NCI-H2029 treated with DMSO at 0.1 percent for 48 hours (cell line): ENCODE results near the gene RBMS1.
"Not testable (repeated sequence)": the region's sequence is repeated elsewhere in the genome, so short reads cannot be mapped to it uniquely, and the experiment has no call there.

ENCODE experiments used
- DNase-seq: peaks from one replicate; lab custom pipeline; 2025; lab: John Stamatoyannopoulos, UW

RBMS1 gene

GRCh38 chr2:160501370-160501769, 7.8 kb upstream of the RBMS1 start:
- no peak for DNase-seq

- no peak for DNase-seq
Measured at GRCh38 chr2:160499865-160500264, 6.3 kb upstream of the RBMS1 start.

GRCh38 chr2:160498137-160498536, 4.5 kb upstream of the RBMS1 start:
- DNase-seq, result no peak

- DNase-seq, result no peak
Measured at GRCh38 chr2:160494201-160494644, 616 bp upstream of the RBMS1 start.

GRCh38 chr2:160492401-160493226, 993 bp downstream of the RBMS1 start:
- peak; percentile 11 for DNase-seq

- DNase-seq, result no peak
Measured at GRCh38 chr2:160491911-160492371, 1.7 kb downstream of the RBMS1 start.

GRCh38 chr2:160490733-160491685, 2.6 kb downstream of the RBMS1 start:
- no peak for DNase-seq

GRCh38 chr2:160489111-160489510, 4.5 kb downstream of the RBMS1 start:
- DNase-seq, result no peak

GRCh38 chr2:160488289-160488688, 5.3 kb downstream of the RBMS1 start:
- not testable (repeated sequence) for DNase-seq

GRCh38 chr2:160486341-160486740, 7.3 kb downstream of the RBMS1 start:
- DNase-seq, result no peak

- no peak for DNase-seq
Measured at GRCh38 chr2:160484859-160485520, 8.6 kb downstream of the RBMS1 start.

- no peak for DNase-seq
Measured at GRCh38 chr2:160482673-160483072, 10.9 kb downstream of the RBMS1 start.

- DNase-seq, result no peak
Measured at GRCh38 chr2:160479269-160479668, 14.3 kb downstream of the RBMS1 start.

GRCh38 chr2:160478660-160479059, 14.9 kb downstream of the RBMS1 start:
- DNase-seq, result no peak

- no peak for DNase-seq
Measured at GRCh38 chr2:160477032-160477431, 16.6 kb downstream of the RBMS1 start.

GRCh38 chr2:160474891-160475787, 18.5 kb downstream of the RBMS1 start:
- DNase-seq, result no peak

GRCh38 chr2:160474319-160474645, 19.3 kb downstream of the RBMS1 start:
- DNase-seq, result no peak

- DNase-seq, result no peak
Measured at GRCh38 chr2:160473468-160474318, 19.9 kb downstream of the RBMS1 start.

GRCh38 chr2:160472839-160473251, 20.8 kb downstream of the RBMS1 start:
- peak; percentile 23 for DNase-seq

- no peak for DNase-seq
Measured at GRCh38 chr2:160471950-160472349, 21.7 kb downstream of the RBMS1 start.
